Tibial artery (tissue), 4 donors: ENCODE results near the gene BTRC.

Experiments
- DNase-seq, 2 donors: peaks; one replicate each; pipeline ENCODE4 v3.0.0-alpha.2; 2019
- H3K27ac ChIP-seq, 2 donors: fragments of 200-600 bp; sonication (generic) in 1 of 2; 1 replicate in 1 of 2; 2 replicates in 1 of 2; pipeline ENCODE4 v1.5.1; 2018 to 2019; ENCODE audit warnings: mild to moderate bottlenecking in 1 of 2
- H3K27me3 ChIP-seq, 2 donors: fragments of 200-600 bp; sonication (generic) in 1 of 2; one replicate each; pipeline versions ENCODE4 v1.5.1 to v1.6.0; 2016 to 2019
- H3K36me3 ChIP-seq, 3 donors: fragments of 200-600 bp; sonication (generic) in 2 of 3; one replicate each; pipeline ENCODE4 v1.5.1; 2016 to 2019; ENCODE audit warnings: mild to moderate bottlenecking in 2 of 3
- H3K4me1 ChIP-seq, 4 donors: fragments of 200-600 bp; sonication (generic) in 2 of 4; 1 replicate in 3 of 4; 2 replicates in 1 of 4; pipeline ENCODE4 v1.5.1; 2016 to 2019
- H3K4me3 ChIP-seq, 2 donors: fragments of 200-600 bp; sonication (generic) in 1 of 2; 1 replicate in 1 of 2; 2 replicates in 1 of 2; pipeline ENCODE4 v1.5.1; 2018 to 2019; ENCODE audit warnings: mild to moderate bottlenecking in 2 of 2
- H3K9me3 ChIP-seq, 3 donors: fragments of 200-600 bp; sonication (generic) in 1 of 3; one replicate each; pipeline ENCODE4 v1.5.1; 2016 to 2019
- intact Hi-C: fragments of 100-400 bp; cut with DNase I; formaldehyde crosslinking; loops from one replicate; pipeline ENCODE4 v1.15.0; 2023; ENCODE audit warnings: low total_unique reads
- TF ChIP-seq, protein P1 (sequence below), 2 experiments: fragments of 200-600 bp in 1 of 2; fragments of 450-650 bp in 1 of 2; IDR thresholded peaks; one replicate each; pipeline ENCODE4 v1.5.1; 2017 to 2019; ENCODE audit warnings: antibody characterized with exemption in 2 of 2, mild to moderate bottlenecking in 1 of 2, moderate library complexity in 1 of 2

BTRC gene

DNA sequence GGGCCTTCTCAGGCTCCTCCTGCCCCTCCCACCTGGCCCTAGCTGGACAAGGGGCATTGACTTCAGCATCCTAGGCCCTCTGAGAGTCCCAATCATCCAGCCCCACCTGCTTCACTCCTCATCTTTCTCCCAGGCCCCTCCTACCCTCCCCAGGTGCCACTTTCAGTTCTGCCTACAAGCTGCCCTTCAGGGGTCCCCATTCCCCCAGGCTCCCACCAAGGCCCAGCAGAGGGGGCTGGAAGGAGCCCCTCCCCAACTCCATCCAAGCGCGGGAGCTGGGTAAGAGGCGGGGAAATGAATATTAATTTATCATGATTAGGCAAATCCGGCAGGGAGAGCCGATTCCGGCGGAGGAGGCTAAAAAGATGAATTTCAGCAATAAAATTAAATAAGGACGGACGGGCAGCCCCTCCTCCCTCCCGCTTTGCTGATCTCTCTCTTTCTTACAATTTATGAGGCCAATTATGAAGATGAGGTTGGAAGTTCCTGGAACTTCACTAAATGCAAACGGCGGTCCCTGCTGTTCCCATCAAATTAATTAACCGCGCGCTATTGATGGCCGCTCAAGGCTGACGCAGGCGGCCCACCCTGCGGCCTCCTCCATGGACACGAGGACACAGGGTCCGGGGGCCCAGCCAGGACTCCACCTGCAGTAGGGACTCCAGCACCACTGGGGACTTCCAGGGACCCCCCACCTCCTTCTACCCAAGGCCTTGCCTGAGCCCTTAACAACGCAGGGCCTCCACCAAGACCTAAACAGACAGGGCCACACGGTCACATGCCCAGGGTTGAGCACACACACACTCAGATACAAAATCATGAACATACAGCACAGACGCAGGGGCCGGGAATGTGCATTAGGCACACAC lies 220.2 kb downstream of the BTRC start:
- intact Hi-C loops: no loop called here
- Histone ChIP-seq H3K9me3 (peaks cover 0 to 13% (median 12%) of the 10 kb centered on the region in 3 donors), H3K36me3 (peaks cover 8 to 43% (median 32%) of the 10 kb centered on the region in 3 donors), H3K27me3 (peaks cover 7 to 20% of the 10 kb centered on the region in 2 donors), H3K27ac (no peak overlapping the region), H3K4me1 (peaks cover 0 to 17% (median 15%) of the 10 kb centered on the region in 4 donors), H3K4me3 (no peak overlapping the region)
- TF ChIP-seq, protein P1, sequence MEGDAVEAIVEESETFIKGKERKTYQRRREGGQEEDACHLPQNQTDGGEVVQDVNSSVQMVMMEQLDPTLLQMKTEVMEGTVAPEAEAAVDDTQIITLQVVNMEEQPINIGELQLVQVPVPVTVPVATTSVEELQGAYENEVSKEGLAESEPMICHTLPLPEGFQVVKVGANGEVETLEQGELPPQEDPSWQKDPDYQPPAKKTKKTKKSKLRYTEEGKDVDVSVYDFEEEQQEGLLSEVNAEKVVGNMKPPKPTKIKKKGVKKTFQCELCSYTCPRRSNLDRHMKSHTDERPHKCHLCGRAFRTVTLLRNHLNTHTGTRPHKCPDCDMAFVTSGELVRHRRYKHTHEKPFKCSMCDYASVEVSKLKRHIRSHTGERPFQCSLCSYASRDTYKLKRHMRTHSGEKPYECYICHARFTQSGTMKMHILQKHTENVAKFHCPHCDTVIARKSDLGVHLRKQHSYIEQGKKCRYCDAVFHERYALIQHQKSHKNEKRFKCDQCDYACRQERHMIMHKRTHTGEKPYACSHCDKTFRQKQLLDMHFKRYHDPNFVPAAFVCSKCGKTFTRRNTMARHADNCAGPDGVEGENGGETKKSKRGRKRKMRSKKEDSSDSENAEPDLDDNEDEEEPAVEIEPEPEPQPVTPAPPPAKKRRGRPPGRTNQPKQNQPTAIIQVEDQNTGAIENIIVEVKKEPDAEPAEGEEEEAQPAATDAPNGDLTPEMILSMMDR (IDR thresholded peaks at IDR 0.05): no peak
- DNase-seq: no peak

DNA sequence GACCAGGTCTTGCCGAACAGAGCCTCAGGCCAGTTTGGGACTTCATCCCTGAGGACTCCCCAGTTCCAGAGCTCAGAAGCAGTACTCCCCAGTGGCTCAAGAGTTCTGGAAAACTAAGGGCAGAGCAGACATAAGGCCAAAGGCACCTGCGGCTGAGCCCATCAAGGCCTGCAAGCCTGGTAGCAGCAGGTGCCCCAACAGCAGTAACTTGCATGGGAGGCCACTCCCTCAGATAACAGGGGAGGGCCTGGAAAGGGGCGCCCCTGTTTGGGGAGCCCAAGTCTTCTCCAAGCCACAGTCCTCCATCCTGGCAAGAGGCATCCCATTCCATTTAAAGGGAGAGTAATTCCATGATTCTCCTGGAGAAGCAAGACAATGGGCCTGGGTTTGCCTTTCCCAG lies 221.1 kb downstream of the BTRC start:
- H3K27me3 ChIP-seq: peaks cover 0 to 11% of the 10 kb centered on the region in 2 donors
- TF ChIP-seq, protein P1 (IDR thresholded peaks at IDR 0.05): no peak
- peaks cover 0 to 13% (median 12%) of the 10 kb centered on the region in 3 donors for H3K9me3 ChIP-seq
- no peak for DNase-seq
- H3K4me1 ChIP-seq: peaks cover 0 to 9% (median 8%) of the 10 kb centered on the region in 4 donors
- intact Hi-C loops: no loop called here
- H3K4me3 ChIP-seq: no peak overlapping the region
- H3K27ac ChIP-seq: no peak overlapping the region
- H3K36me3 ChIP-seq: peaks cover 18 to 52% (median 42%) of the 10 kb centered on the region in 3 donors

DNA sequence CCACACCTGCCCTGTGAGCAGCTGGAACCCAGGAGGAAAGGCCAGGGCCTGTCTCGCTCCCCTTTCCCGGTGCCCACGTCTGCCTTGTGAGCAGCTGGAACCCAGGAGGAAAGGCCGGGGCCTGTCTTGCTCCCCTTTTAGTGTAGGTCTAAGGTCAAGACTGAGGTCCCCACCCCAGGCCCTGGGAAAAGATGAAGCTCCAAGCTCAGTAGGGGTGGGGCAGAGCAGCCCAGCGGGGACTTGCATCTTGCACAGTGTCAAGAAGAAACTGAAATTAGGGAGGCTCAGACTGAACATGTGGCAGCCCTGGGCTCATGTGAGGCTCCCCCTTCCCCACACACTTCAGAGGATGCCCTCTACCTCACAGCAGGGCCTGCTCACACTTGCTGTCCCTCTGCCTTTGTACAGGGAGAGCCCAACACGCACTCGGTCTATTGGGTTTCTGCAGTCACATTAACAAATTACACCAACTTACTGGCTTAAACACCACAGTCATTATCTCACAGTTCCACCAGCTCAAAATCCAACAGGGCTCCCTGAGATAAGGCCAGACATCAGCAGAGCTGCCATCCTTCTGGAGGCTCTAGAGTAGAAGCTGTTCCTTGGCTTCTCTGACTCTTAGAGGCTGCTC lies 221.7 kb downstream of the BTRC start:
- Histone ChIP-seq H3K4me1 (peaks cover 0 to 3% (median 2%) of the 10 kb centered on the region in 4 donors), H3K27me3 (peaks cover 0 to 4% of the 10 kb centered on the region in 2 donors), H3K9me3 (peaks cover 0 to 13% (median 12%) of the 10 kb centered on the region in 3 donors), H3K36me3 (peaks cover 24 to 58% (median 48%) of the 10 kb centered on the region in 3 donors), H3K27ac (no peak overlapping the region), H3K4me3 (no peak overlapping the region)
- intact Hi-C loops: no loop called here
- DNase-seq: no peak
- TF ChIP-seq, protein P1 (IDR thresholded peaks at IDR 0.05): no peak

DNA sequence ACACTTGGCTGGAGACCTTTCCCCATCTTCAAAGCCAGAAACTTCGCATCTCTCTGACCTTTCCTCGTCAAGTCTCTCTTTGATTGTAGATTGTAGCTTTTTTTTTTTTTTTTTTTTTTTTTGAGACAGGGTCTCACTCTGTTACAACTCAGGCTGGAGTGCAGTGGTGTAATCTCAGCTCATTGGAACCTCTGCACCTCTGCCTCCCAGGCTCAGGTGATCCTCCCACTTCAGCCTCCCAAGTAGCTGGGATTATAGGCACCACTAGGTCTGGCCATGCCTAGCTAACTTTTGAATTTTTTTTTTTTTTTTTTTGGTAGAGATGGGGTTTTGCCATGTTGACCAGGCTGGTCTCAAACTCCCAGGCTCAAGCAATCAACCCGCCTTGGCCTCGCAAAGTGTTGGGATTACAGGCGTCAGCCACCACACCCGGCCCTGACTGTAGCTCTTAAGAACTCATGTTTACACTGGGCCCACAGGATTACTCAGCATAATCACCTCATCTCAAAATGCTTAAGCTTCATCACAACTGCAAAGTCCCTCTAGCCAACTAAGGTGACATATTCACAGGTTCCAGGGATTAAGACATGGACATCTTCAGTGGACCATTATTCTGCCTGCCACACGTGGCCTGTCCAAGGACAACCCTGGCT lies 222.4 kb downstream of the BTRC start:
- H3K36me3 ChIP-seq: peaks cover 25 to 65% (median 54%) of the 10 kb centered on the region in 3 donors
- H3K4me1 ChIP-seq: no peaks in the 10 kb centered on the region
- H3K9me3 ChIP-seq: peaks cover 0 to 13% (median 12%) of the 10 kb centered on the region in 3 donors
- TF ChIP-seq, protein P1 (IDR thresholded peaks at IDR 0.05): no peak
- H3K27me3 ChIP-seq: no peaks in the 10 kb centered on the region
- no peak overlapping the region for H3K4me3 ChIP-seq
- intact Hi-C loops: no loop called here
- no peak for DNase-seq
- H3K27ac ChIP-seq: no peak overlapping the region

DNA sequence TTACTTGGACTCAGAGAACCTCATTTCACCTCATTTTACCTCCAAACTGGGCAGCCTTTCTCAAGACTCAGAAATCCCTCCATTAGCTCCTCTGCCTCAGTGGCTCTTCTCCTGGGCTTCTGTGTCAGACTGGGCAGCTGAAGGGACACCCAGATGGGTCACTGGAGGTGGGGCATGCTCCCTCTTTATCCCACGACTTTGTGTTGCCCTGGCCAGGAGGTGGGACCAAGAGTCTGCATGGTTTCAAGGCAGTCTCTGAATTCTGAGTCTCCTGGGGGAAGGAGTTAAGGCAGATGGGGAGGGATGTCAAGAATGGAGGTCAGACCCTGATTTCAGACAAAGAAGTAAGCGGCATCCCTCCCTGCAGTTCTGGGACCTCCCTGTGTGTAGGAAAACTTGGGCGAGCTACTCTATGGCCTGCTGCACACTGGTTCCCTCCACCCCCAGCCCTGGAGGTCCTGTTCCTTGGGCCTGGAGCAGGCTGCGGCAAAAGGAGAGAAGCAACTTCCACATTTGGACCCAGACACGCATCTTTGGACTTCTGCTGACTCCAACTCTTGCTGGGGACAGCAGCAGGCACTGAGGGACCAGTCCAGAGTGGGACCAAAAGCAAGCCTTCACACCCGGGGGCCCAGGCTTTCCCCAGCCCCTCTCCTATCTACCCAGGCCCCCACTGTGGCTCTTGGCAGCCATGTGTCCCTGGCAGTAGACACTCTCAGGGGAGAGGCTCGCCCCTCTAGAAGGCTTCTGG lies 223.3 kb downstream of the BTRC start:
- H3K4me1 ChIP-seq: no peaks in the 10 kb centered on the region
- peaks cover 25 to 73% (median 64%) of the 10 kb centered on the region in 3 donors for H3K36me3 ChIP-seq
- TF ChIP-seq, protein P1 (IDR thresholded peaks at IDR 0.05): no peak
- H3K27ac ChIP-seq: no peak overlapping the region
- no peak for DNase-seq
- no peaks in the 10 kb centered on the region for H3K27me3 ChIP-seq
- intact Hi-C loops: no loop called here
- peaks cover 0 to 13% (median 12%) of the 10 kb centered on the region in 3 donors for H3K9me3 ChIP-seq
- H3K4me3 ChIP-seq: no peak overlapping the region
